Stimulated activated CD8-positive, alpha-beta memory T cell treated with anti-CD3 and anti-CD28 coated beads, Interleukin-15, amount 100 ng/mL, for 4 hours (primary cell): ENCODE measurements around the gene BAIAP2.
"Not testable (repeated sequence)": the region's sequence is repeated elsewhere in the genome, so short reads cannot be mapped to it uniquely, and the experiment has no call there.

Experiments
- DNase-seq, 2 donors: peaks; one replicate each; pipeline ENCODE4 v3.0.0-alpha.2; 2020; ENCODE audit warnings: low read depth in 2 of 2

BAIAP2 gene

DNA sequence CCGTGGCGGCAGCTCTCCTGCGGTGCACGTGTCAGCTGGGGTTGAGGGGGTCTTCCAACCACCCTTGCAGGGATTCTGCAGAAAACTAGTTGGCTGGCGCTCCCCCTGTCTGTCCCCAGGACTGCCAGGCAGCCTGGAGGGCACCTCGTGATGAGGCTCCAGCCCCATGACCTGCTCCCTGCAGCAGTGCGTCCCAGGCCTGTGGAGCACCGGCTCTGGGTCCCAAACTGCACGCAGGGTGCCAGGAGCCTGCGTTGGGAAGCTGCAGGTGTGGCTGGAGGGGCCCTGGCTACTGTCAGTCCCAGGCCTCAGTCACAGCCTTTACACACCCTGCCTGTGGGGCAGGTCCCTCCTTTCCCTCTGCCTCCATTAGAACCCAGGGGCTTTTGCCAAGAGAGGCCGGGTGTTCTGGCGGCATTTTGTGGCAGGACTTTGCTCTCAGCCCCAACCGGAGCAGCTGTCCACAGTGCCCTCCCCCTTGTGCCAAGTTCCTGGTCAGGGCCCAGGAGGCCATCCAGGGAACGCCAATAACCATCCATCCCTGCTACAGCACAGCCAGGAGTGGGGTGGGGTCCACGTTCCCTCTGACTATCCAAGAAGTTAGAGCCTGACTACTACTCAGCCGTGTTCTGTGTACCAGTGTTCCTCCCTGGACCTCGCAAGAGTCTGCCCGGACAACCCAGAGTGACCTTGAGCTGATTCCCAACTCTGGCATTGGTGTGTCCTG lies 34.2 kb upstream of the BAIAP2 start:
- no peak for DNase-seq

DNA sequence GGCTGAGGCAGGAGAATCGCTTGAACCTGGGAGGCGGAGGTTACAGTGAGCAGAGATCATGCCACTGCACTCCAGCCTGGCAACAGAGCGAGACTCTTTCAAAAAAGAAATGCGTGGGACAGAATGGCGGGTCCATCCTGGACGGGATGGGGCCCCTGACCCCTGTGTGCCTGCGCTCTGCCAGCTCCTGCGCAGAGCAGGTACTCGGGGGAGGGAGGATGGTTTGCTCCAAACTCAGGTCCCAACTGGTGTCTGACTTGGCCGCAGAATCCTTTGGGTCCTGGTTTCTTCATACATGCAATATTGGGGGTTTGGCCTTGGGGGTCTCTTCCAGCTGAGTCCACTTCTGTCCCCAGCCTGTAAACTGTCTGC lies 33.0 kb upstream of the BAIAP2 start:
- DNase-seq = no peak

DNA sequence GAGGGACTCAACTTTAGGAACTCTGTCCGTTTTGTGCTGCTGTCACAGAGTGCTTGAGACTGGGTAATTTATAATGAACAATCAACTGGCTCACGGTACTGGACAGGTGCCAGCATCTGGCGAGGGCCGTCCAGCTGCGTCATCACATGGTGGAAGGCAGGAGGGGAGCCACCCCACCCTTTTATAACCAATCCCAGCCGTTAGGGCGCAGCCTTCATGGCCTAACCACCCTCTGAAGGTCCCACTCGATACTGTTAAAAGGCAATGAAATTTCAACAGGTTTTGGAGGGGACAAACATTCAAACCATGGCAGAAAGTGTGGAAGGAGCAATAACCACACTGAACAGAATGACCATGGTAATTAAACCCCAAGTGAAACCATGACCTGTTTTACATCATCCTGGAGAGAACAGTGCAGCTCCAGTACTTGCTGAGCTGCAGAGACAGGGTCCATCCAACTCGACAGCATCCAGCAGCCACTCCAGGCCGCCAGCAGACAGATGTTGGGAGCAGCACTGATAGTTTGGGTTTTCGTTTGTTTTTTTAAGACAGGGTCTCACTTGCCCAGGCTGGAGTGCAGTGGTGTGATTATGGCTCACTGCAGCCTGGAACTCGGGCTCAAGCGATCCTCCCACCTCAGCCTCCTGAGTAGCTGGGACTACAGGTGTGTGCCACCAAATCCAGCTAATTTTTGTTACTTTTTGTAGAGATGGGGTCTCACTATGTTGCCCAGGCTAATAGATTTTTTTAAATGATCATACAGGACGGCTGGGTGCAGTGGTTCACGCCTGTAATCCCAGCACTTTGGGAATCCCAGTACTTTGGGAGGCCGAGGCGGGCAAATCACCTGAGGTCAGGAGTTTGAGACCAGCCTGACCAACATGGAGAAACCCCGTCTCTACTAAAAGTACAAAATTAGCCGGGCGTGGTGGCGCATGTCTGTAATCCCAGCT lies 32.3 kb upstream of the BAIAP2 start:
- no peak for DNase-seq

DNA sequence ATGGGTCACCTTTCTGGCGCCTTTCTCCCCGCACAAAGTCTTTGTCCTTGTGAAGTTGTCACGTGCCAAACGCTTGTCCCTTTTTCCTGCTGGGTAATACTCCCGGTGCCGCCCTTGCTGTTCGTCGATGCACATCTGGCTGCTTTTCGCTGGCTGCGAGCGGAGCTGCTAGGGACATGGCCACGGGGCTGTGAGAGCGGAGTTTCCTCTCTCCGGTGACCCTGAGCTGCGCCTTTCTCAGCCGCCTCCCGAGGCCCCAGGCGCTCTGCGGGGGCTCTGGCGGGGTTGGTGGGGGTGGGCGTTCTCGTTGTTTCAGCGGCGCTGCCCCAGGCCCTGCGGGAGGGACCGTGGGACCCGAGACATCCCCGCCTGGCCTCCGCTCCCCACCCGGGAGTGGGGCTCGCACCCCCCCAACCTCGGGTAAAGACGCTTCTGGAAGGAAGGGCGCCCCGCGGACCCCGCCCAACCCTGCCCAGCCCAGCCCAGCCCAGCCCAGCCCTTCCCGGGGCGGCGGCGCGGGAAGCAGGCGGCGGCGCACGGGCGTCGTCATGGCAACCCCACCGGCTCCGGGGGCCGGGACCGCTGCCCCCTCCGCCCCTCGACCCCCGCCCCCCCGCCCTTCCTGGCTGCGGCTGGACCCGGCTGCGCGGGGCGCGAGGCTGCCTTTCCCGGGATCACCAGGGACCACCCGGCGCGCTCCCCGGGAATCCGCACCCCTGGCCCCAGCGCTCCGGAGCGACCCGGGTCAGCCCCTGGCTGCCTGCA lies 31.1 kb upstream of the BAIAP2 start:
- DNase-seq = no peak

DNA sequence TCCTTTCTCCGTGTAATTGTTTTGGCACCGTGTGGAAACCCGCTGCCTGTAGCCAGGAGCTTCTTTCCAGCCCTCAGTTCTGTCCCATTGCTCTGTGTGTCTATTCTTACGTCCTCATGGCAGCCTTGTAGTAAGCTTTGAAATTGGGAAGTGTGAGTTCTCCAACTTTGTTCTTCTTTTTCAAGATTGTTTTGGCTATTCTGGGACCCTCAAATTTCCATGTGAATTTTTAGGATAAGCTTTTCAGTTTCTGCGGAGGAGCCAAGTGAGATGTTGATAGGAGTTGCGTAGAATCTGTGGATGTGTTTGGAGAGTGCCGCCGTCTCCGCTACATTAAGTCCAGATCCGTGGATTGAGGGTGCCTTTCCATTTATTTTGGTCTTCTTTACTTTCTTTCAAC lies 28.1 kb upstream of the BAIAP2 start:
- no peak for DNase-seq

DNA sequence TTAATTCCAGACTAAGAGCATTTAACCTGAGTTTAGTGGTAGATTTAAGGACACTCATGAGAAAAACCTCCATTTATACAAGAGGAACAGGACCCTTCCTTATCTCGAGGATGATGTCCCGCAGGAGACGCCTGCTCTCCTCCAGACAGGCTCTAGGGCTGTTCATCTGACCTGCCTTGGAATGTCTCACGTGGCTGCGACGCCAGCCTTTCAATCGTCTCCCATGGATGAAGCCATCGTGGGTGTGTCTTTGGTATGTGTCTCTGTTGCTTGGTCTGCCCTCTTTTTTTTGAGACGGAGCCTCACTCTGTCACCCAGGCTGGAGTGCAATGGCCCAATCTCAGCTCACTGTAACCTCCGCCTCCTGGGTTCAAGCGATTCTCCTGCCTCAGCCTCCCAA lies 26.8 kb upstream of the BAIAP2 start:
- DNase-seq = no peak

DNA sequence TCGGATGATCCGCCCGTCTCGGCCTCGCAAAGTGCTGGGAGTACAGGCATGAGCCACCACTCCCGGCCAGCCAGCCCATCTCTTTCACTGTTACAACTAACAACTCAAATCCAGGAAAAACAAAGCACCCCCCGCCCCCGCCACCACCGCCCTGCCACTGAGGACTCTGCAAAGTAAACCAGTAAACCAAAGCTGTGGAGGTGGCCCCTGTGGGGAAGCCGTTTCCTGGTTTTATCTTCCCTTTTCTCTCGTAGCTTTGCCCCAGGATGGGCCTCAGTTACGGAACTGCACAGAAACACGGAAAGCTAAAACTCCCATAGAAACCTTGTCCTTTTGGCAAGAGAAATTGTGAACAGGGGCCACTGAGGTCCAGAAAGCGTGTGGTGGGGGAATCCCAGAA lies 25.8 kb upstream of the BAIAP2 start:
- no peak for DNase-seq

DNA sequence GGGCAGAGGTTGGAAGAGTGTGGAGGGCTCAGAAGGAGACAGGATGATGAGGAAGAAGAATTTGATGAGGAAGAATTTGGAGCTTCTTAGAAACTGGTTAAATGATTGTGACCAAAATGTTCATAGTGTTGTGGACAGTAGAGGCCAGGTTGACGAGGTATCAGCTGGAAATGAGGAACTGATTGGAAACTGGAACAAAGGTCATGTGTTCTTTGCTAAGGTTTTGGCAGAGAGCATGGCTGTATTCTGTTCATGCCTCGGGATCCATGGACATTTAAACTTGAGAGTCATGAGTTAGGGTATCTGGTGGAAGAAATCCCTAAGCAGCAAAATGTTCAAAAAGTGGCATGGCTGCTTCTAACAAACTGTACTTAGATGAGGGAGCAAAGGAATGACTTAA lies 24.0 kb upstream of the BAIAP2 start:
- DNase-seq = no peak

DNA sequence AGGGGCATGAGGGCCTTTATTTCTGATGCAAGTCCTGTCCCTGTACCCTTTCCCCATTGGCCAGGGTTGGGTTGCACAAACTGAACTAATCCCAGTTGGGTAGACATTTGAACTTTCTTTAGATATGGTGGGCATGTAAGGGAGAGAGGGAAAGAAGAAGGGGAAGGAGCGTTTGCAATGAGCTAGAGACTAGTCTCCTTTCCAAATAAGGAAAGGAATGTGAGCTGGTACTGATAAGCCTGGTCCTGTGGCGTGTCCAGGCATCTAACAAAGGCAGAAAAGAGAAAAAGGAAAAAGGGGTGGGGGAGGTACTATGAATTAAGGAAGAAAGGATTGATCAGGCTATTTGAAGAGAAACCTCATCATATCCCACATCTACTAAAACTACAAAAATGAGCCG lies 23.0 kb upstream of the BAIAP2 start:
- no peak for DNase-seq

DNA sequence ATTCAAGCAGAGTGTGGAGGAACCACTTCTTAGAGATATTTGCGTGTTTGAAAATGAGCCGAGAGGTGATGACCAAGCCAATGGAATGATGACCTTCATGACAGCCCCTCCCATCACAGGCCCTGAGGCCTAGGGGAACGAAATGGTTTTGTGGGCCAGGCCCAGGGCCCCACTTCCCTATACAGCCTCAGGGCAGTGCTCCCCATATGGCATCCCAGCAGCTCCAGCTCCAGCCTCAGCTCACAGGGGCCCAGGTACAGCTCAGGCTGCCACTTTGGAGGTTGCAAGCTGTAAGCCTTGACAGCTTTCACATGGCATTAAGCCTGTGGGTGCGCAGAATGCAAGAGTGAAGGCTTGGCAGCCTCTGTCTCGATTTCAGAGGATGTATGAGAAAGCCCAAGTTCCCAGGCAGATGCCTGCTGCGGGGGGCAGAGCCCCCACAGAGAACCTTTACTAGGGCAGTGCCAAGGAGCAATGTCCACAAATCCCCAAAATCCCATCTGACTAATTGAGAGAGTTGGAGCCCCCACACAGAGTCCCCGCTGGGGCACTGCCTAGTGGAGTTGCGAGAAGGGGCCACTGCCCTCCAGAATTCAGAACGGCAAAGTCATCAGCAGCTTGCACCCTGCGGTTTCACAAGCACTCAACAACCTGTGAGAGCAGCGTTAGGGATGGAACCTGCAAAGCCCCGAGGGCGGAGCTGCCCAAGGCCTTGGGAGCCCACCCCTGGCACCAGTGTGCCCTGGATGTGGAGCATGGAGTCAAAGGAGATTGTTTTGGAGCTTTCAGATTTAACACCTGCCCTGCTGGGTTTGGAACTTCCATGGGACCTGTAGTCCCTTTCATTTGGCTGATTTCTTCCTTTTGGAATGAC lies 22.1 kb upstream of the BAIAP2 start:
- no peak for DNase-seq

DNA sequence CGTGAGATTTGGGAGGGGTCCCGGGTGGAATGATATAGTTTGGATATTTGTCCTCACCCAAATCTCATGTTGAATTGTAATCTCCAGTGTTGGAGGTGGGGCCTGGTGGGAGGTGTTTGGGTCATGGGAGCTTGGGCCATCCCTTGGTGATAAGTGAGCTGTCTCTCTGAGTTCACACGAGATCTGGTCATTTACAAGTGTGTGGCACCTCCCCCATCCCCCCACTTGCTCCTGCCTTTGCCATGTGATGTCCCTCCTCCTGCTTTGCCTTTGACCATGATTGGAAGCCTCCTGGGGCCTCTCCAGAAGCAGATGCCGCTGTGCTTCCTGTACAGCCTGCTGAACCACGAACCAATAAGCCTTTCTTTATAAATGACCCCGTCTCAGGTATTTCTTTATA lies 21.3 kb upstream of the BAIAP2 start:
- no peak for DNase-seq

DNA sequence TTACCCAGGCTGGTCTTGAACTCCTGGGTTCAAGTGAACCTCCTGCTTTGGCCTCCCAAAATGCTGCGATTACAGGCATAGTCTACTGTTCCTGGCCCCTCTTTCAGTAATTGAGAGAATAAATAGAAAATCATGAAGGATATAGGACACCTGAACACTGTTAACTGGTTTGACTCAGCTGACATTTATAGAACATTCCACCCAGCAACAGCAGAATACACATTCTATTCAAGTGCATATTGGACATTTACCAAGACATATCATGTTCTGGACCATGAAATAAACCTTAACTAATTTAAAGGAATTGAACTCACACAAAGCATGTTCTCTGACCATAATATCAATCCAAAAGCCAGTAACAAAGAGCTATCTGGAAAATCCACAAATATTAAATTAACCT lies 19.8 kb upstream of the BAIAP2 start:
- no peak for DNase-seq

DNA sequence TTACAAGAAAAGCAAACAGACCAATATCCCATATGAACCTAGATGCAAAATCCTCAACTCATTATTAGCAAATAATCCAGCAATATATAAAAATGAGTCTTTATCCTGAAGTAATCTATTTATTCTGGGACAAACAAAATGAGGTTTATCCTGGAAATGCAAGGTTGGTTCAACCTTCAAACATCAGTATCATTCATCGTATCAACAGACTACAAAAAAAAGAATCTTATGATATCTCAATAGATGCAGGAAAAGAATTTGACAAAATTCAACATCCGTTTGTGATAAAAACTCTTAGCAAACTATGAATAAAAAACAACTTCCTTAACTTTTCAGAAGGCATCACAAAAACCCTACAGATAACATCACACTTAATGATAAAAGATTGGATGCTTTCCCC lies 18.4 kb upstream of the BAIAP2 start:
- DNase-seq = no peak

DNA sequence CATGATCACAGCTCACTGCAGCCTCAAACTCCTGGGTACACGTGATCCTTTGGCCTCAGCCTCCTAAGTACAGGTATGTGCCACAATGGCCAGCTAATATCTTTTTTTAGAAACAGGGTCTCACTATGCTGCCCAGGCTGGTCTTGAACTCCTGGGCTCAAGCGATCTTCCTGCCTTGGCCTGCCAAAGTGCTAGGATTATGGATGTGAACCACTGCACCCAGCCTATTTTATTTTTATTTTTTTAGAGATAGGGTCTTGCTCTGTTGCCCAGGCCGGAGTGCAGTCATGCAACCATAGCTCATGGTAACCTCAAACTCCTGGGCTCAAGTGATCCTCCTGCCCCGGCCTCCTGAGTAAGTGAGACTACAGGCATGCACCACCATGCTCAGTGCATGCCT lies 17.6 kb upstream of the BAIAP2 start:
- not testable (repeated sequence) for DNase-seq

DNA sequence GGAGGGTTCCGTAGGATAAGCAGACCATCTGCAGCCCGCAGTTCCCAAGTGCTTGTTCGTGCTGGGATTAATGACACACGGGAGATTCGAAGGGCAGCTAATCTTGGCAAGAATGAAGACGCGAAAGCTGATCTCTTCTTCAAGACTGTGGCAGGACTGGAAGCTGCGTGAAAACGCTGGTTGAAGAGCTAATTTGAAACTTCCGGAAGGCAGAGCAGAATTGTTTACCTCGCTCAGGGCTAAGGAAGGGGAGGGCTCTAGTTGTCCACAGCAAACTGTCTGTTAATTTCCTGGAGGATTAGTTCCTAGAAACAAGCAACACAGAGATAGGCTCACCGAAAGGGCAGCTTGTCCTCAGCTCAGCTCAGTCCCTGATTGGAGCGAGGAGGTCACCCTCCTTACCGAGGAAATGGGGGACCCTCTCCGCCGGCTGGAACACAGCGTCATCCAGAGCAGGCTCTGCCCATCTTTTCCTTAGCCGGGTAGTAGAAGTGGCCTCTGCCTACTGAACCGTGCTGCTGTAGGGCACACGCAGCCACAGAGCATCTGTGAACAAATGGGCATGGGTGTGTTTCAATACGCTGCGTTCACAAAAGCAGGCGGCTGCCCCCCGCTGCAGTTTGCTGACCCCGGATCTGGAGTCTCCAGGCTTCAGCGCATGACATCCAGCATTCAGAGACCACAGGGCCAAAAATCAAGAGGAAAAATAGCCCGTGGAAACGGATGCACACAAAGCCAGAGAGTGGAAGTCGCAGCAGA lies 16.7 kb upstream of the BAIAP2 start:
- no peak for DNase-seq

DNA sequence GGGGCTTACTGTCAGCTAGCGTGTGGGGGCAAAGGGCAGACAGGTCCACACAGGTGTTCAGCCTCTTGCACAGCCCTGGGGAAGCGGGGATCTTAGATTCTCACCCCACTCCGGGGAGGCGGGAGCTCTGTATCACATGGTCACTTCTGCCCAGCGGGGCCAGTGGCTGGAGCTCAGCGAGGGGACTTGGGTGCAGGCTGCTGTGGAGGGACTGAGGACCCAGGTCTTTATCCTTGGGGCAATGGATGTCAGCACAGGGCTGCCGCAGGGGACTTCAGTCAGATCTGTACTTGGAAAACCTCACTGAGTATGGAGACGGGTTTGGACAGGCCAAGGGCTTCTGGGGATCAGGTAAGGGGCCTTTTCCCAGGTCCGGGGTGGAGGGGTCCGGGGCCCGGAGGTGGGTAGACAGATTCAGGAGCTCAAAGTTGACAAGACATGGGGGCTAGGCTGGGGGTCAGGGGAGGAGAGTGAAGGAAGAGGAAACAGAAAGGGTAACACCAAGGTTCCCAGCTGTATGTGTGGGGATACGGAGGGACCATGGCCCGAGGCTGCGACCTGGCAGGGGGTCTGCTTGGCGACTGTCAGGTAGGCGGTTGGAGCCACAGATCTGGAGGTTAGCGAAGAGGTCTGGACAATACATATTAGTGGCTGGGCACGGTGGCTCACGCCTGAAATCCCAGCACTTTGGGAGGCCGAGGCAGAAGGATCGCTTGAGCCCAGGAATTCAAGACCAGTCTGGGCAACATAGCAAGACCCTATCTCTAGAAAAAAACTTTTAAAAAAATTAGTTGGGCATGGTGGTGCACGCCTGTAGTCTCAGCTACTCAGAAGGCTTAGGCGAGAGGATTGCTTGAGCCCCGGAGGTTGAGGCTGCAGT lies 15.1 kb upstream of the BAIAP2 start:
- DNase-seq = no peak

DNA sequence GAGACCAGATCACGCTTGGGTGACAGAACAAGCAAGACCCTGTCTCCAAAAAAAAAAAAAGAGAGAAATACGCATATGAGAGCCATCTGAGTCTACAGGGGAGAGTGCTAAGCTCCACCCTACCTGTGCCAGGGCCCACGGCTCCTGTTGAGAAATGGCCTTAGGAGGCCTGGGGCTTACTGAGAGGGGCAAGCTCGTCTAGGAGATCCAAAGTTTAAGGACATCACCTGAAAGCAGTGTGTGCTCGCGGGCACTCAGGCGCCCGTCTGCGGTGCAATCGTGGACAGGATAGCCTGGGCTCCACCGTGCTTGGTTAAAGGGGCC lies 14.5 kb upstream of the BAIAP2 start:
- DNase-seq = no peak

DNA sequence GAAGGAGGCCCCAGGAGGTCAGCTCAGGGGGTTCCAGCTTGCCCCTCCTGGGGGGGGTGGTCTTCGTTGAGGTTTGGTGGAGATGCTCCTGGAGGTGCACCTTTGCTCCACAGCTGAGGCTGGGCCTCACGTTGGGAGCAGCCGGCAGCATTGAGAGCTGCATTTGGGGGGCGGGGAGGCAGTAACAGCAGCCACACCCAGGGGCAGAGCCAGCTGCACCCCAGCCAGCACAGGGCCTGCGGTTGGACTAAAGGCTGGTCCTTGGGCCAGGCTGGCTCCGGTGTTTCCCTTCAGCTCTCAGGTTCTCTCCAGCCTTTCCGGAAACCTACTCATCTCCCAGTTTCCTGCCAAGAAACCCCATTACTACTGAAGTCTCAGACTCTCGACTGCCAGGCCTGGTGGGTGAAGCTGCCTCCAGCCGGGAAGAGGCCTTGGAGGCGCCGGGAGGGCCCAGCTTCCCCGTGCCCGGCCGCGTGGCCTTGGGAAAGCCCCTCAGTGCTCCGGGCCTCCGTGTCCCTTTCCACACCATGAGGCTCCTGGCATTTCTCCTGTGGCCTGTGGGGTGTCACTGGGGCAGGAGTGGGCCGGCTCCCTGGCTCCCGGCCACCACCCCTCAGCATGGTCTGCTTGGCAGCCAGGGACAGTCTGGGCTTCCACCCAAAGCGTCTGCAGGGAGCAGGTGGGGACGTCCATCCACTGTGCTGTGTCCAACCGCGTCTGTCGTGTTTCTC lies 14.0 kb upstream of the BAIAP2 start:
- DNase-seq = no peak
